ENCODE results near the gene CLDN2. TPM values are rescaled to one million over a fixed set of nuclear protein-coding genes. Genes with fewer than 3 reads are reported as not detected.

The CLDN2 gene
- total RNA-seq, 2 experiments from 2014 or later = not detected

DNA sequence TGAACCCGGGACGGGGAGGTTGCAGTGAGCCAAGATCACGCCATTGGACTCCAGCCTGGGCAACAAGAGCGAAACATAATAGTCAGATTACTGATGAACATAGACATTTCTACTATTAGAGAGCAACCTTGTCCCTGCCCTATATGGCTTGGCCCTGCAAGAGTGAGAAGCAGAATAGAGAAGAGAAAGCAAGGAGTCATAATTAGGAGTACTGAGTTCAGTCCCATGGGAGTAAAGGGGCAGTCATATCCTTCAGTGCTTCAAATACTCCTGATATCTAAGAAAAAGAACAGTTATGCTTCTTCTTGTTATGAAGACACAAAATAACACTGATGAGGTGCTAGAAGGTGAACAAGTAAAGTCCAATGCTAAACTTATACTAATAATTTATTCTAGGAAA lies 33.8 kb downstream of the CLDN2 start:
- no peak for TF ChIP-seq CTCF (conservative IDR thresholded peaks at IDR 0.05; ENCODE audit: low read length)
- no peak for TF ChIP-seq EZH2phosphoT487 (IDR thresholded peaks at IDR 0.05; ENCODE audit: borderline replicate concordance, low read depth, low read length)
- H4K20me1 ChIP-seq (ENCODE audit: insufficient read depth, low read length) = no peaks in the 10 kb centered on the region
- no peaks in the 10 kb centered on the region for H3K79me2 ChIP-seq (ENCODE audit: insufficient read depth, low read depth, low read length)
- no peak overlapping the region for H2AFZ ChIP-seq (ENCODE audit: low read length)
- no peak overlapping the region for H3K27ac ChIP-seq (ENCODE audit: low read depth, low read length, poor library complexity, severe bottlenecking)
- ChIA-PET CTCF (ENCODE audit: unreplicated experiment) (no interaction called here), POLR2A (interaction anchor here (0.5 kb wide), 1 partner anchor 905 kb away, joined by 3 read pairs; no protein-coding TSS in a partner anchor)
- no peak overlapping the region for H3K4me3 ChIP-seq (ENCODE audit: low read depth, low read length, poor library complexity, severe bottlenecking)
- intact Hi-C loops (cut with micrococcal nuclease; ENCODE audit: unreplicated experiment) = no loop called here
- peaks cover 10% of the 10 kb centered on the region; the same call in 1 of the 2 replicates for H3K36me3 ChIP-seq (ENCODE audit: insufficient read depth, low read length)
- no peaks in the 10 kb centered on the region for H3K4me1 ChIP-seq (ENCODE audit: insufficient read depth, low read length, poor library complexity, severe bottlenecking)
- no peak overlapping the region for H3K4me2 ChIP-seq (ENCODE audit: low read length)
- H3K9me2 ChIP-seq (ENCODE audit: insufficient read depth, low read length) = no peaks in the 10 kb centered on the region
- DNase-seq (ENCODE audit: low spot score) = no peak
- H3K9me3 ChIP-seq (ENCODE audit: low read length) = no peaks in the 10 kb centered on the region
- no TSS peak for BruUV-seq (replicated peaks)

DNA sequence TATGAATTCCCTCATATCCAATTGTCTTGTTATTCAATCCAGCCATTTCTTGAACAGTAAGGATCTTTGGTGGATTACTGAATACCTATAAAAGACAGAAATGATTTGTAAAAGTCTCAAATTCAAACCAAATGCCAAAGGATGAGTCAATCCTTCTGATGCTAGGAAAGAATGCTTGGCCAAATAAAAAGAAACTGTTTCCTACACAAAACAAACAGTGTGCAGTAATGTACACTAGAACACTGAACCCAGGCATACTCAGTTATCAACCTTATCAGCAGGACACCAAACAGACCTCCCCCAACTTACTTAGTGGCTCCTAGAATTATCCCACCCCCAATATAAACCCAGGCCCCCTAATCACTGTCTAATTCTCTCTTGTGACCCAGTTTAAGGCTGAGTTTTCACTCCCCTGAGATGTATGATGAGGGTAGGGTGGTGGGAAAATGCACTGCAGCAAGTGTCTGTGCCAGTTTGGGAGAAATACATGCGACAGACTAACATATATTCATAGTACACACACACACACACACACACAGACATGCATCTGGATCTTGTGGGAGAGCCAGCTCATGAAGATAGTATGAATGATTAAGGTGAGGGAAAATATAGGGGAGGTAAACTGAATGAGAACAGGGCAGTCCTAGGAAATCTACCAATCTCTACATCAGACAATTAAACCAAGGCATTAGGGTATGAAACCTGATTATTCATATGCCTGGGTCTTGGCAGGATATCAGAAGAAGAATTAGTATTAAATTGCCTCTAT lies 35.0 kb downstream of the CLDN2 start:
- Histone ChIP-seq H3K4me1 (ENCODE audit: insufficient read depth, low read length, poor library complexity, severe bottlenecking) (no peaks in the 10 kb centered on the region), H2AFZ (ENCODE audit: low read length) (no peak overlapping the region), H3K27ac (ENCODE audit: low read depth, low read length, poor library complexity, severe bottlenecking) (no peak overlapping the region), H4K20me1 (ENCODE audit: insufficient read depth, low read length) (no peaks in the 10 kb centered on the region), H3K36me3 (ENCODE audit: insufficient read depth, low read length) (peaks cover 10% of the 10 kb centered on the region; the same call in 1 of the 2 replicates), H3K9me2 (ENCODE audit: insufficient read depth, low read length) (no peaks in the 10 kb centered on the region), H3K9me3 (ENCODE audit: low read length) (no peaks in the 10 kb centered on the region), H3K4me3 (ENCODE audit: low read depth, low read length, poor library complexity, severe bottlenecking) (no peak overlapping the region), H3K4me2 (ENCODE audit: low read length) (no peak overlapping the region), H3K79me2 (ENCODE audit: insufficient read depth, low read depth, low read length) (no peaks in the 10 kb centered on the region)
- ChIA-PET CTCF (ENCODE audit: unreplicated experiment) (no interaction called here), POLR2A (no interaction called here)
- no peak for DNase-seq (ENCODE audit: low spot score)
- no TSS peak for BruUV-seq (replicated peaks)
- intact Hi-C loops (cut with micrococcal nuclease; ENCODE audit: unreplicated experiment) = no loop called here
- no peak for TF ChIP-seq EZH2phosphoT487 (IDR thresholded peaks at IDR 0.05; ENCODE audit: borderline replicate concordance, low read depth, low read length)
- TF ChIP-seq CTCF (conservative IDR thresholded peaks at IDR 0.05; ENCODE audit: low read length) = no peak

DNA sequence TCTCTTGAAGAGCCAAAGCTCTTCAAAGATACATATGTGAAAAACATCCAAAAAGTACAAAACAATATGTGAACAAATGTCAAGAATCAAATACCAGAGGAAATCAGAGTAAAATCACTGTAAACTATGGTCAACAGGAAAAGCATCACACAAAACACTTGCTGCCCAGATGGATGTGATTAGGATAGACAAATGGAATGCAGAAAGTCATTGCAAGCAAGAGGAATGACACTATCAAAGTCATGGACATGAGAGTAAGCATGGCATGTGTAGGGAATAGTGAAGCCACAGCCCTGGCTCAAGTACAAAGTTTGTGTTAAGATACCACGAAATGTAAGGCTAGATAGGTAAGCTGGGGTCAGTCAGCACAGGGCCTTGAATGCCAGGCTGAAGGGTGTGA lies 37.7 kb downstream of the CLDN2 start:
- Histone ChIP-seq H2AFZ (ENCODE audit: low read length) (no peak overlapping the region), H3K4me2 (ENCODE audit: low read length) (no peak overlapping the region), H3K79me2 (ENCODE audit: insufficient read depth, low read depth, low read length) (no peaks in the 10 kb centered on the region), H4K20me1 (ENCODE audit: insufficient read depth, low read length) (no peaks in the 10 kb centered on the region), H3K4me1 (ENCODE audit: insufficient read depth, low read length, poor library complexity, severe bottlenecking) (no peaks in the 10 kb centered on the region), H3K27ac (ENCODE audit: low read depth, low read length, poor library complexity, severe bottlenecking) (no peak overlapping the region), H3K36me3 (ENCODE audit: insufficient read depth, low read length) (peaks cover 24% of the 10 kb centered on the region), H3K9me3 (ENCODE audit: low read length) (no peaks in the 10 kb centered on the region), H3K9me2 (ENCODE audit: insufficient read depth, low read length) (no peaks in the 10 kb centered on the region), H3K4me3 (ENCODE audit: low read depth, low read length, poor library complexity, severe bottlenecking) (no peak overlapping the region)
- POLR2A ChIA-PET = no interaction called here
- TF ChIP-seq CTCF (conservative IDR thresholded peaks at IDR 0.05; ENCODE audit: low read length) (no peak), EZH2phosphoT487 (IDR thresholded peaks at IDR 0.05; ENCODE audit: borderline replicate concordance, low read depth, low read length) (no peak)
- no TSS peak for BruUV-seq (replicated peaks)
- DNase-seq (ENCODE audit: low spot score) = no peak
- intact Hi-C loops (cut with micrococcal nuclease; ENCODE audit: unreplicated experiment) = no loop called here
- CTCF ChIA-PET (ENCODE audit: unreplicated experiment) = no interaction called here
